ENCODE results near the gene TECTB.

TECTB gene

DNA sequence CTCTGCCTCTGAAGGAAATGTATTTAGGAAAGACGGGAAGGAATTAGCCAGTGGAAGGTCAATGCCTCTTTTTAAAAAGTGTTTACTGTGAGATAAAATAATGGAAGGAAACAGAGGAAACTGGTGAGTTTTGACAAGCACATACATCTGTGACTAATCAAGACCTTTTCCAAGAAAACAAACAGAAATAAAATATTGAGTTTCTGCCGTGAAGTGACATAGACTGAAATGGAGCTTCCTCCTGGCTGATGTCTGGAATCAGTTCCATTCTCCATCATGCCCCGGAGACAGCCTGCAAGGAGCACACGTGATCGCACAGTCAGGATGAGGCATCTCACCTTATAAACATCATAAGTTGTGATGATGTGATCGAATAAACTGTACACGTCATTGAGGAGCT is 30.7 kb downstream of the TECTB start:
- TF ChIP-seq, protein P1, sequence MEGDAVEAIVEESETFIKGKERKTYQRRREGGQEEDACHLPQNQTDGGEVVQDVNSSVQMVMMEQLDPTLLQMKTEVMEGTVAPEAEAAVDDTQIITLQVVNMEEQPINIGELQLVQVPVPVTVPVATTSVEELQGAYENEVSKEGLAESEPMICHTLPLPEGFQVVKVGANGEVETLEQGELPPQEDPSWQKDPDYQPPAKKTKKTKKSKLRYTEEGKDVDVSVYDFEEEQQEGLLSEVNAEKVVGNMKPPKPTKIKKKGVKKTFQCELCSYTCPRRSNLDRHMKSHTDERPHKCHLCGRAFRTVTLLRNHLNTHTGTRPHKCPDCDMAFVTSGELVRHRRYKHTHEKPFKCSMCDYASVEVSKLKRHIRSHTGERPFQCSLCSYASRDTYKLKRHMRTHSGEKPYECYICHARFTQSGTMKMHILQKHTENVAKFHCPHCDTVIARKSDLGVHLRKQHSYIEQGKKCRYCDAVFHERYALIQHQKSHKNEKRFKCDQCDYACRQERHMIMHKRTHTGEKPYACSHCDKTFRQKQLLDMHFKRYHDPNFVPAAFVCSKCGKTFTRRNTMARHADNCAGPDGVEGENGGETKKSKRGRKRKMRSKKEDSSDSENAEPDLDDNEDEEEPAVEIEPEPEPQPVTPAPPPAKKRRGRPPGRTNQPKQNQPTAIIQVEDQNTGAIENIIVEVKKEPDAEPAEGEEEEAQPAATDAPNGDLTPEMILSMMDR (IDR thresholded peaks at IDR 0.05; ENCODE audit: low read depth, low read length) = no peak
- H3K4me3 ChIP-seq (replicated peaks in 1 of 2; ENCODE audit: low read depth in 2 of 2, low read length in 2 of 2) = no peak overlapping the region
- no peak for DNase-seq (ENCODE audit: low read depth in 2 of 2)

DNA sequence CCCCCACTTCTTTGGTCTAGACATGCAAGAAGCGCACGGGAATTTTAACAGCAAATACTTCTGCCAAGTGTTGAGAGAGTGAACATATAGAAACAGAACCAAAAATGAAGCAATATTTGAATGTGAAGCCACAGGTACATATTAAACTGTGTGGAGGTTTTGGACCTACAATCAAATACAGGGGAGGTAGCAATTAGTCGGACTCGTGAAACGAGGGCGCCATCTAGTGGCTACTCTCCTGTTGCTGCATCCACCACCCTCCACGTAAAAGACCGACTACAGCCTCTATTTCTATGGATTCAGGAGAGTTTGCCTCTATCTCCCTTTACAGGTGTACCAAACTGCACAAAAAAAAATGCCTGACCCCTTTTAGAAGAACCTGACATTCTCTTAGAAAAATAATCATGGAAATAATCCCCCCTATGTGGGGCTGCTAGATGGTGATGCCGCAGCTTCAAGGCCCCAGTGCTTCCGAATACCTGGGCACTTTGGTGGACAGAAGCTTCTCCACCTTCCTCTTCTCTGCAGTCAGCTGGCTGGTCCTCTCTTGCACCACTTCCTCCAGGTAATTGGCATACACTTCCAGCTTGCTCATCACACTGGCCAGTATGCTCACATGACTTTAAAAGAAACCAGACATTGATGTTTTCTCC is 31.7 kb downstream of the TECTB start:
- peak; percentile 80 for DNase-seq (ENCODE audit: low read depth in 2 of 2)
- no peak overlapping the region for H3K4me3 ChIP-seq (replicated peaks in 1 of 2; ENCODE audit: low read depth in 2 of 2, low read length in 2 of 2)
- TF ChIP-seq, protein P1 (IDR thresholded peaks at IDR 0.05; ENCODE audit: low read depth, low read length) = peak; percentile 90

DNA sequence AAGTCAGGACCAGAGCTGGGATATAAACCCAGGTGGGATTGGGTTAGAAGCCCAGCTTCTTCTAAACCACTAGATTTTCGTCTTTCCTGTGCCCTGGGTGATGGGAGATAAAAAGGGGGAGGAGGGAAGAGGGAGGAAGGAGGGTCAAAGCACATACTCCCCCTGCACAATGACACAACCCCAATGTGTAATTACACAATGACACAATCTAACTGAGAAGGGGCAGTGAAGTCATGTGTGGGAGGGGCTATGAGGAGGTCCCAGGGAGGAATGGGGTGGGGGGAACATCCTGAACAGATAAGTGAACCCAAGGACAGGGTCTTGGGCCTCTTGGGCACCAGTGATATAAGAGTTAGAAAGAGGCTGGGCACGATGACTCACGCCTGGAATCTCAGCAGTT is 44.5 kb downstream of the TECTB start:
- H3K4me3 ChIP-seq (replicated peaks in 1 of 2; ENCODE audit: low read depth in 2 of 2, low read length in 2 of 2) = no peak overlapping the region
- no peak for DNase-seq (ENCODE audit: low read depth in 2 of 2)
- TF ChIP-seq, protein P1 (IDR thresholded peaks at IDR 0.05; ENCODE audit: low read depth, low read length) = no peak

DNA sequence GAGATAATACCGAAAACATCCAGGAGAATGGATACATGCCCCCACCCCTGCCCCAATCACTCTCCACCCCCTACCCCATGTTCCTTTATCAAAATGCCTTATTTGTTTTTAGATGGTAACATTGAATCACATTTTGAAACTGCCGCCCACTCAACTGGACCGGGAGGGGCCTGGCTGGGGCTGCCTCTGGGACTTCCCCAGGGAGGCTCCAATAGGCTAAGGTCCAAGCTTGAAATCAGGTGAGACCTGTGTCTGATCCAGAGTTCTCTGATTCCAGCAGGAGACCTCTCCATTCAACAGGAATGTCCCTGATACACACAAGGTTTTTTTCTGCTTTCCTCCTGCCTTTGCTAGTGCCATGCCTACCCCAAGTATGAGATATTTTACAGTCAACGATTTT is 47.0 kb downstream of the TECTB start:
- no peak for DNase-seq (ENCODE audit: low read depth in 2 of 2)
- TF ChIP-seq, protein P1 (IDR thresholded peaks at IDR 0.05; ENCODE audit: low read depth, low read length) = no peak
- H3K4me3 ChIP-seq (replicated peaks in 1 of 2; ENCODE audit: low read depth in 2 of 2, low read length in 2 of 2) = no peak overlapping the region

DNA sequence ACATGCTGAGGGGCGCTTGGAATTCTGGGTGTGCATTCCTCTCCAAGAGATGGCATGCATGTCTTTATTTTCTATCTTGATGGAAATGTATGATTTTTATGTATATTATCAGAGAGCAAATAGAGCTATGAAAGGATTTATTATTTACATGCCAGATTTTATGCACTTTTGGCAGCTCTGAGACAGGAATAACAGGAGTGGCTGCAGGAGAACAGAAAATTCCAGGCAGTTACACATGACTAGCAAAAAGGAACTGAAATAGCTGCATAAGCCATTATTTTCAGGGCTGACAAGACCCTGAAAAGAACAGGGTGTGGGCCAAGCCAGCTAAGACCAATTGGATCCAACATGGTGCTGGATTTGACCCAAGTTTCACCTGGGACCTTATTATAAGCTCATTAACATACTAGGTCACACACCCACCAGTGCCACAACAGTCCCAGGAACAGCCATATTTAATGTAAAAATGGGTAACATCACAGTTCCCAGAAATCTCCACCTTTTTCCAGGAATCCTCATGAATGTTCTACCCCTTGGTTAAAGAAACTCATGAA is 47.5 kb downstream of the TECTB start:
- TF ChIP-seq, protein P1 (IDR thresholded peaks at IDR 0.05; ENCODE audit: low read depth, low read length) = no peak

DNA sequence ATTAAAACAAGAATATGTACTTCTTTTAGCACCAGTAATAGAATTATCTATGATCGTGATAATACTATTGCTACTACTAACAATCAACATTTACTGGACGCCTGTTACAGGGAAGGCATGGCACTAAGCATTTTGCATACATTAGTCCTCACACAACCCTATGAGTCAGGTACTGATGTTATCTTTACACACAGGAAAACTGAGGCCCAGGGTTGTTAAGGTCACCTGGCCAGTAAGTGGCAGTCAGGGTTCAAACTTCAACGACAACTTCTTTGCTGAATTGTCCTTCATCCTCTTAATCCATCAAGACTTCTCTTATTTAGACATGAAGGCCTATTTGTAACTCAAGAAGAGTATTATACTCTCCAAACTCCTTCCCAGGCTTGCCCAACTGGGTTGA is 48.8 kb downstream of the TECTB start:
- no peak overlapping the region for H3K4me3 ChIP-seq (replicated peaks in 1 of 2; ENCODE audit: low read depth in 2 of 2, low read length in 2 of 2)
- DNase-seq (ENCODE audit: low read depth in 2 of 2) = no peak
- TF ChIP-seq, protein P1 (IDR thresholded peaks at IDR 0.05; ENCODE audit: low read depth, low read length) = no peak

More for the DNA sequence above, 47.5 kb downstream of the TECTB start:
- no peak overlapping the region for H3K4me3 ChIP-seq (replicated peaks in 1 of 2; ENCODE audit: low read depth in 2 of 2, low read length in 2 of 2)
- no peak for DNase-seq (ENCODE audit: low read depth in 2 of 2)
